GM19395 (cell line): ENCODE measurements around the gene ZNF197.
"Not testable (repeated sequence)": the region's sequence is repeated elsewhere in the genome, so short reads cannot be mapped to it uniquely, and the experiment has no call there.

Experiments used
- ATAC-seq: cut with Tn5 transposase; IDR thresholded peaks from one replicate; pipeline ENCODE4 v1.9.1; 2021; ENCODE audit warnings: mild to moderate bottlenecking, moderate library complexity; ENCODE audit not compliant: unreplicated experiment

ZNF197 gene

GRCh38 chr3:44659434-44659833 lies 34.6 kb downstream of the ZNF197 start:
- no peak for ATAC-seq

GRCh38 chr3:44661189-44661588 lies 36.4 kb downstream of the ZNF197 start:
- no peak for ATAC-seq

GRCh38 chr3:44665173-44665572 lies 40.3 kb downstream of the ZNF197 start:
- no peak for ATAC-seq

GRCh38 chr3:44666346-44666745 lies 41.5 kb downstream of the ZNF197 start:
- ATAC-seq, result no peak

GRCh38 chr3:44669760-44670159 lies 44.9 kb downstream of the ZNF197 start:
- ATAC-seq, result no peak

- ATAC-seq, result not testable (repeated sequence)
Observed at GRCh38 chr3:44673466-44673865, 48.6 kb downstream of the ZNF197 start.

- no peak for ATAC-seq
Observed at GRCh38 chr3:44674211-44674610, 49.4 kb downstream of the ZNF197 start.

GRCh38 chr3:44678480-44679116 lies 53.8 kb downstream of the ZNF197 start:
- no peak for ATAC-seq

GRCh38 chr3:44680921-44681455 lies 56.2 kb downstream of the ZNF197 start:
- ATAC-seq, result no peak

- ATAC-seq, result no peak
Observed at GRCh38 chr3:44682182-44682896, 57.5 kb downstream of the ZNF197 start.

GRCh38 chr3:44685128-44685800 lies 60.4 kb downstream of the ZNF197 start:
- peak; percentile 79 for ATAC-seq

GRCh38 chr3:44687898-44688297 lies 63.1 kb downstream of the ZNF197 start:
- no peak for ATAC-seq
